B cell (primary cell): ENCODE results near the gene MYO9B. TPM values are rescaled to one million over a fixed set of nuclear protein-coding genes. Genes with fewer than 3 reads are reported as not detected.

Source experiments
- ATAC-seq: fragments of 200-7000 bp; cut with Tn5 transposase; one replicate; pipeline ENCODE4 v1.10.0; 2021; ENCODE audit warnings: low read depth, mild to moderate bottlenecking, moderate number of reproducible peaks, moderate library complexity
- CTCF ChIA-PET: fragments of 350-600 bp; sonication (Branson Sonifier 250); formaldehyde crosslinking; loops from one replicate; lab custom pipeline; 2021; ENCODE audit warnings: antibody characterized with exemption, inconsistent platforms; lab: Charles Lee
- POLR2A ChIA-PET: fragments of 350-600 bp; sonication (Branson Sonifier 250); formaldehyde crosslinking; loops from one replicate; lab custom pipeline; 2021; ENCODE audit warnings: antibody characterized with exemption; lab: Charles Lee
- DNase-seq: peaks from one replicate; pipeline ENCODE4 v3.0.0; 2013
- H2AFZ ChIP-seq: 2 replicates; pipeline ENCODE4 v1.6.1; 2012; ENCODE audit warnings: mild to moderate bottlenecking, low read depth, low read length; ENCODE audit not compliant: insufficient read depth, poor library complexity, severe bottlenecking
- H3K27ac ChIP-seq, 2 donors: 1 replicate in 1 of 2; 2 replicates in 1 of 2; pipeline ENCODE4 v1.5.1; 2012 to 2013; ENCODE audit warnings: low read length in 2 of 2, mild to moderate bottlenecking in 2 of 2, moderate library complexity in 1 of 2
- H3K27me3 ChIP-seq, 4 experiments: fragments of 200-600 bp in 1 of 4; sonication (generic) in 1 of 4; replicated peaks in 1 of 4; 1 replicate in 2 of 4; 2 replicates in 2 of 4; pipeline versions ENCODE4 v1.6.1 to v1.7.0; 2013 to 2016; ENCODE audit warnings: low read length in 3 of 4, mild to moderate bottlenecking in 2 of 4, mixed read lengths in 1 of 4, moderate library complexity in 1 of 4; ENCODE audit not compliant: insufficient read depth in 4 of 4, control insufficient read depth in 3 of 4; ENCODE audit errors: control extremely low read depth in 1 of 4
- H3K36me3 ChIP-seq, 2 experiments: replicated peaks in 1 of 2; 1 replicate in 1 of 2; 2 replicates in 1 of 2; pipeline versions ENCODE4 v1.6.1 to v1.7.1; 2013; ENCODE audit warnings: low read length in 1 of 2; ENCODE audit not compliant: insufficient read depth in 2 of 2, control insufficient read depth in 1 of 2; ENCODE audit errors: control extremely low read depth in 1 of 2, extremely low read depth in 1 of 2
- H3K4me1 ChIP-seq, 2 donors: fragments of 200-600 bp in 1 of 2; sonication (generic) in 1 of 2; 1 replicate in 1 of 2; 2 replicates in 1 of 2; pipeline versions ENCODE4 v1.5.1 to v1.6.1; 2013 to 2017; ENCODE audit warnings: low read length in 2 of 2; ENCODE audit not compliant: control insufficient read depth in 2 of 2, insufficient read depth in 2 of 2
- H3K4me2 ChIP-seq: replicated peaks from 2 replicates; pipeline ENCODE3; 2012; ENCODE audit warnings: mild to moderate bottlenecking, low read depth, low read length; ENCODE audit not compliant: poor library complexity, severe bottlenecking
- H3K4me3 ChIP-seq, 5 experiments: fragments of 200-600 bp in 1 of 5; sonication (generic) in 1 of 5; 1 replicate in 3 of 5; 2 replicates in 2 of 5; pipeline versions ENCODE4 v1.5.1 to v1.7.0; 2011 to 2016; ENCODE audit warnings: low read length in 4 of 5, mild to moderate bottlenecking in 4 of 5, low read depth in 2 of 5, control low read depth in 1 of 5, moderate library complexity in 1 of 5; ENCODE audit not compliant: insufficient read depth in 1 of 5; ENCODE audit errors: control extremely low read depth in 1 of 5, extremely low read depth in 1 of 5
- H3K79me2 ChIP-seq: fragments of 200-600 bp; sonication (generic); one replicate; pipeline ENCODE4 v1.6.0; 2016; ENCODE audit warnings: low read length; ENCODE audit not compliant: control insufficient read depth, insufficient read depth
- H3K9ac ChIP-seq: fragments of 200-600 bp; sonication (generic); 2 replicates; pipeline ENCODE4 v1.6.1; 2017; ENCODE audit warnings: mild to moderate bottlenecking, low read length, moderate library complexity
- H3K9me3 ChIP-seq, 3 donors: one replicate each; pipeline versions ENCODE4 v1.6.1 to v1.7.1; 2013; ENCODE audit warnings: low read length in 2 of 3; ENCODE audit not compliant: control insufficient read depth in 2 of 3, insufficient read depth in 1 of 3; ENCODE audit errors: control extremely low read depth in 1 of 3
- H4K20me1 ChIP-seq: 2 replicates; pipeline ENCODE4 v1.6.0; 2012; ENCODE audit warnings: mild to moderate bottlenecking, low read length; ENCODE audit not compliant: insufficient read depth, control insufficient read depth, poor library complexity, severe bottlenecking
- H3K27ac Mint-ChIP-seq: one replicate; pipeline ENCODE4 v1.8.0; 2021; ENCODE audit warnings: mixed read lengths
- H3K27me3 Mint-ChIP-seq: one replicate; pipeline ENCODE4 v1.8.0; 2021; ENCODE audit warnings: mixed read lengths
- H3K4me1 Mint-ChIP-seq: one replicate; pipeline ENCODE4 v1.8.0; 2021; ENCODE audit warnings: mixed read lengths
- H3K4me3 Mint-ChIP-seq: one replicate; pipeline ENCODE4 v1.8.0; 2021; ENCODE audit warnings: mixed read lengths
- H3K9me3 Mint-ChIP-seq: one replicate; pipeline ENCODE4 v1.8.0; 2022; ENCODE audit warnings: mixed read lengths; ENCODE audit not compliant: insufficient read depth
- CTCF ChIP-seq: fragments of 200-600 bp; IDR thresholded peaks from one replicate; pipeline ENCODE4 v1.8.0; 2022; ENCODE audit warnings: antibody characterized with exemption, mild to moderate bottlenecking
- EZH2 ChIP-seq: IDR thresholded peaks from 2 replicates; pipeline ENCODE4 v1.6.1; 2012; ENCODE audit warnings: borderline replicate concordance, low read depth, mild to moderate bottlenecking, moderate library complexity, low read length; ENCODE audit not compliant: insufficient read depth, poor library complexity, severe bottlenecking
- WGBS: methylation state at CpG from one replicate; pipeline ENCODE4 v1.1.5; 2013; ENCODE audit warnings: missing lambda C conversion rate; ENCODE audit not compliant: insufficient coverage; 5-methylcytosine and 5-hydroxymethylcytosine counted together
- intact Hi-C: fragments of 100-400 bp; cut with micrococcal nuclease; formaldehyde crosslinking; loops from one replicate; pipeline ENCODE4 v1.10.0; 2022
- polyA plus RNA-seq: library from polyadenylated mRNA; depleted of rRNA; stranded (reverse); fragments of >200 nt; gene quantifications from 2 replicates; pipeline ENCODE4 v1.2.3, GENCODE V29; 2012
- total RNA-seq, 2 donors: library from RNA; stranded (reverse); fragments of 120-200 nt in 1 of 2; gene quantifications; 1 replicate in 1 of 2; 2 replicates in 1 of 2; pipeline versions ENCODE4 v1.2.3 to v1.2.4, GENCODE V29; 2013 to 2022

Gene MYO9B
- total and polyA plus RNA-seq, 2 donors (not counting 1 experiment from before 2014, with no cell fraction given): 256 to 273 TPM

GRCh38 chr19:17244618-17245534 is 169.3 kb downstream of the MYO9B start:
- peaks cover 25% of the 10 kb centered on the region for H3K4me1 Mint-ChIP-seq
- POLR2A ChIA-PET: interaction anchor here (0.5 to 3.1 kb wide), 3 partner anchors 19 to 30 kb away, joined by 3 to 13 read pairs (median 5); partner anchors contain the start of genes BABAM1, OCEL1 and USE1
- H3K79me2 ChIP-seq: no peaks in the 10 kb centered on the region
- peak overlapping the region; percentile 45 for H3K9ac ChIP-seq
- H3K9me3 ChIP-seq: peaks cover 0 to 2% (median 0%) of the 10 kb centered on the region in 3 donors
- 3% methylated on average over 97 of the region's 100 CpGs for WGBS
- no peak for ATAC-seq
- no peaks in the 10 kb centered on the region for H3K27me3 Mint-ChIP-seq
- peak overlapping the region; percentile 62 for H2AFZ ChIP-seq
- no peaks in the 10 kb centered on the region for H4K20me1 ChIP-seq
- no peaks in the 10 kb centered on the region for H3K36me3 ChIP-seq
- peaks cover 5 to 29% of the 10 kb centered on the region in 2 donors for H3K4me1 ChIP-seq
- peak overlapping the region; percentile 85 for H3K4me2 ChIP-seq
- CTCF ChIA-PET: interaction anchor here (0.6 to 2.2 kb wide), 2 partner anchors 10 to 473 kb away, joined by 3 to 6 read pairs; no protein-coding TSS in a partner anchor
- no peak overlapping the region for H3K27ac ChIP-seq
- H3K4me3 ChIP-seq: peak overlapping the region in 3 of 5 experiments; percentile 48 to 58 (median 56)
- intact Hi-C loops: loop anchor here (1.0 kb wide), 1 partner anchor 10 kb away; no protein-coding TSS in a partner anchor
- TF ChIP-seq CTCF (no peak), EZH2 (no peak)
- DNase-seq: peak; percentile 57
- H3K4me3 Mint-ChIP-seq: peak overlapping the region; percentile 77
- H3K27ac Mint-ChIP-seq: peak overlapping the region; percentile 53
- no peaks in the 10 kb centered on the region for H3K27me3 ChIP-seq
- H3K9me3 Mint-ChIP-seq: no peaks in the 10 kb centered on the region
